ENCODE results near the gene DACT2. TPM values are rescaled to one million over a fixed set of nuclear protein-coding genes. Genes with fewer than 3 reads are reported as not detected.

DACT2 gene
- total and polyA plus RNA-seq, 8 donors, result 0.87 to 6.5 (median 3.1) TPM

DNA sequence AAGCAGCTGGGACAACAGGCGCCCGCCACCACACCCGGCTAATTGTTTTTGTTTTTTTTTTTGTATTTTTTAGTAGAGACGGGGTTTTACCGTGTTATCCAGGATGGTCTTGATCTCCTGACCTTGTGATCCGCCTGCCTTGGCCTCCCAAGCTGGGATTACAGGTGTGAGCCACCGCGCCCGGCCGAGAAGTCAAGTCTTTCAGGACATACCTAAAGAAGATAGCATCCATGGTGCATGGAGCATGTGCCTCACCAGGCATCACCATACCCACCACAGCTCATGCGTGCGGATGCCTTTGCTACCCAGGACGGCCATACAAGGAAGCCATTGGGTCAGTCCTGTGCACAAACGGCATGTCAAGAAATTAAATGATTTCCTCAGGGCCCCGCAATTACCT is 60.8 kb downstream of the DACT2 start:
- H3K27ac ChIP-seq, result no peak overlapping the region
- DNase-seq, result no peak
- 95 to 96% methylated on average over 15 of the region's 15 CpGs for WGBS, 2 donors
- no peaks in the 10 kb centered on the region for H3K9me3 ChIP-seq
- no peaks in the 10 kb centered on the region for H3K36me3 ChIP-seq
- intact Hi-C loops (cut with DNase I), result no loop called here
- ATAC-seq, result no peak
- peaks cover 9 to 17% (median 10%) of the 10 kb centered on the region in 3 donors for H3K4me1 ChIP-seq
- H3K27me3 ChIP-seq, result no peaks in the 10 kb centered on the region
- no peak for FAIRE-seq
- TF ChIP-seq, protein P1, sequence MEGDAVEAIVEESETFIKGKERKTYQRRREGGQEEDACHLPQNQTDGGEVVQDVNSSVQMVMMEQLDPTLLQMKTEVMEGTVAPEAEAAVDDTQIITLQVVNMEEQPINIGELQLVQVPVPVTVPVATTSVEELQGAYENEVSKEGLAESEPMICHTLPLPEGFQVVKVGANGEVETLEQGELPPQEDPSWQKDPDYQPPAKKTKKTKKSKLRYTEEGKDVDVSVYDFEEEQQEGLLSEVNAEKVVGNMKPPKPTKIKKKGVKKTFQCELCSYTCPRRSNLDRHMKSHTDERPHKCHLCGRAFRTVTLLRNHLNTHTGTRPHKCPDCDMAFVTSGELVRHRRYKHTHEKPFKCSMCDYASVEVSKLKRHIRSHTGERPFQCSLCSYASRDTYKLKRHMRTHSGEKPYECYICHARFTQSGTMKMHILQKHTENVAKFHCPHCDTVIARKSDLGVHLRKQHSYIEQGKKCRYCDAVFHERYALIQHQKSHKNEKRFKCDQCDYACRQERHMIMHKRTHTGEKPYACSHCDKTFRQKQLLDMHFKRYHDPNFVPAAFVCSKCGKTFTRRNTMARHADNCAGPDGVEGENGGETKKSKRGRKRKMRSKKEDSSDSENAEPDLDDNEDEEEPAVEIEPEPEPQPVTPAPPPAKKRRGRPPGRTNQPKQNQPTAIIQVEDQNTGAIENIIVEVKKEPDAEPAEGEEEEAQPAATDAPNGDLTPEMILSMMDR (IDR thresholded peaks at IDR 0.05), result no peak
- no peak overlapping the region for H3K4me3 ChIP-seq

DNA sequence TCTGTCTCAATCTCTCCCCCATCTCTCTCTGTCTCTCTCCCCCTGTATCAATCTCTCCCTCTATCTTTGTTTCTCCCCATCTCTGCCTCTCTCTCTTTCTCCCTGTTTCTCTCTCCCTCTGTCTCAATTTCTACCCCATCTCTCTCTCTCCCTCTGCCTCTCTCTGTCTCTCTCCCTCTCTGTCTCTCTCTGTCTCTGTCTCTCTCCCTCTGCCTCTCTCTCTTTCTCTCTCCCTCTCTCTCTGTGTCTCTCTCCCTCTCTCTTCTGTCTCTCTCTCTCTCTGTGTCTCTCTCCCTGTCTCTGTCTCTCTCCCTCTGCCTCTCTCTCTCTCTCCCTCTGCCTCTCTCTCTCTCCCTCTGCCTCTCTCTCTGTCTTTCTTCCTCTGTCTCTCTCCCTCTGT is 62.6 kb downstream of the DACT2 start:
- no peak for ATAC-seq
- Histone ChIP-seq H3K9me3 (no peaks in the 10 kb centered on the region), H3K36me3 (no peaks in the 10 kb centered on the region), H3K27me3 (no peaks in the 10 kb centered on the region), H3K4me3 (no peak overlapping the region), H3K4me1 (peaks cover 9 to 12% (median 10%) of the 10 kb centered on the region in 3 donors), H3K27ac (no peak overlapping the region)
- intact Hi-C loops (cut with DNase I), result no loop called here
- TF ChIP-seq, protein P1 (IDR thresholded peaks at IDR 0.05), result no peak
- DNase-seq, result no peak
- no peak for FAIRE-seq

Other genes starting within 250 kb of the DACT2 start
- gene FRMD1, start 240.6 kb downstream of the DACT2 start, total RNA-seq, result not detected
- gene FRMD1, start 240.6 kb downstream of the DACT2 start, polyA plus RNA-seq, result under 1 TPM; 0.02 to 0.15 TPM
- 10 to 100 TPM in 2 of 6 donors, 1 to 10 TPM in 4; 2.5 to 18.4 (median 7.2) TPM for gene SMOC2, start 121.4 kb upstream of the DACT2 start, total RNA-seq
- gene SMOC2, start 121.4 kb upstream of the DACT2 start, polyA plus RNA-seq, result 1 to 10 TPM; 4.7 to 7.1 TPM